Fibroblast of the aortic adventitia (primary cell): ENCODE results near the gene TMEM129. TPM values are rescaled to one million over a fixed set of nuclear protein-coding genes. Genes with fewer than 3 reads are reported as not detected.

ENCODE experiments used
- DNase-seq: peaks from one replicate; pipeline ENCODE4 v3.0.0-alpha.2; 2010; ENCODE audit warnings: low read depth
- H3K4me3 ChIP-seq: 2 replicates; pipeline ENCODE4 v1.5.1; 2011; ENCODE audit warnings: low read depth, mild to moderate bottlenecking, control low read depth, low read length, moderate library complexity
- total RNA-seq: library from RNA; depleted of rRNA; stranded (reverse); fragments of >200 nt; gene quantifications from 2 replicates; pipeline ENCODE4 v1.2.3, GENCODE V29; 2012; ENCODE audit warnings: low replicate concordance
- TF ChIP-seq, protein P1 (sequence below): IDR thresholded peaks from 2 replicates; pipeline ENCODE4 v1.5.1; 2011; ENCODE audit warnings: mild to moderate bottlenecking, low read length, control low read depth, inconsistent platforms; ENCODE audit not compliant: insufficient read depth

Gene TMEM129, protein sequence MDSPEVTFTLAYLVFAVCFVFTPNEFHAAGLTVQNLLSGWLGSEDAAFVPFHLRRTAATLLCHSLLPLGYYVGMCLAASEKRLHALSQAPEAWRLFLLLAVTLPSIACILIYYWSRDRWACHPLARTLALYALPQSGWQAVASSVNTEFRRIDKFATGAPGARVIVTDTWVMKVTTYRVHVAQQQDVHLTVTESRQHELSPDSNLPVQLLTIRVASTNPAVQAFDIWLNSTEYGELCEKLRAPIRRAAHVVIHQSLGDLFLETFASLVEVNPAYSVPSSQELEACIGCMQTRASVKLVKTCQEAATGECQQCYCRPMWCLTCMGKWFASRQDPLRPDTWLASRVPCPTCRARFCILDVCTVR
- 16.6 and 25.6 TPM in 2 replicates for total RNA-seq

DNA sequence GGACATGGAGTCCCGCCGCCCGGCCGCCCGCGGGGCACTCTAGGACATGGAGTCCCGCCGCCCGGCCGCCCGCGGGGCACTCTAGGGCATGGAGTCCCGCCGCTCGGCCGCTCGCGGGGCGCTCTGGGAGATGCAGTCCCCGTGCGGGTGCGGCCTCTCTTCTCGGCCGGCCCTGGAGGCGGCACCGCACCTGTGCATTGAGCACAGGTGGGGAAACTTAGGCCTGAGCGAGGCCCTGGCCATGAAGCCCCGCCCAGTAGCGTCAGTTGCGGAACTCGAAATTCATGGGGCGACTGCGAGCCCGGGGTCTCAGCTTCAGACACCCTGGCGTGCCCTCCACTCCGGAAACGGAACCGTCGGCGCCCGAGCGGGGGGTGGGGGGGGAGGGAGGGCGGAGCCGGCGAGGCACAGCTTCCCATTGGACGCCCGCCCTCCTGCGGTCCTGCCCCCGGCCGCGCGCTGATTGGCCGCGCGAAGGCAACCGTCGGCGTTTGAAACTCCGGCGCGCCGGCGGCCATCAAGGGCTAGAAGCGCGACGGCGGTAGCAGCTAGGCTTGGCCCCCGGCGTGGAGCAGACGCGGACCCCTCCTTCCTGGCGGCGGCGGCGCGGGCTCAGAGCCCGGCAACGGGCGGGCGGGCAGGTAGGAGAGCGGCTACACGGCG lies at the start of gene TMEM129, which contains the start of gene TACC3:
TMEM129 (minus strand) TSS at position 321 of the 663 bp plus-strand sequence. CDS start 486 bp downstream, outside the sequence.
TACC3 (plus strand) TSS at position 519 of the 663 bp plus-strand sequence. CDS start 1,901 bp downstream, outside the sequence.
- DNase-seq: peak; percentile 89
- H3K4me3 ChIP-seq: peak within 1 kb of the TSS; percentile 88
- TF ChIP-seq, protein P1, sequence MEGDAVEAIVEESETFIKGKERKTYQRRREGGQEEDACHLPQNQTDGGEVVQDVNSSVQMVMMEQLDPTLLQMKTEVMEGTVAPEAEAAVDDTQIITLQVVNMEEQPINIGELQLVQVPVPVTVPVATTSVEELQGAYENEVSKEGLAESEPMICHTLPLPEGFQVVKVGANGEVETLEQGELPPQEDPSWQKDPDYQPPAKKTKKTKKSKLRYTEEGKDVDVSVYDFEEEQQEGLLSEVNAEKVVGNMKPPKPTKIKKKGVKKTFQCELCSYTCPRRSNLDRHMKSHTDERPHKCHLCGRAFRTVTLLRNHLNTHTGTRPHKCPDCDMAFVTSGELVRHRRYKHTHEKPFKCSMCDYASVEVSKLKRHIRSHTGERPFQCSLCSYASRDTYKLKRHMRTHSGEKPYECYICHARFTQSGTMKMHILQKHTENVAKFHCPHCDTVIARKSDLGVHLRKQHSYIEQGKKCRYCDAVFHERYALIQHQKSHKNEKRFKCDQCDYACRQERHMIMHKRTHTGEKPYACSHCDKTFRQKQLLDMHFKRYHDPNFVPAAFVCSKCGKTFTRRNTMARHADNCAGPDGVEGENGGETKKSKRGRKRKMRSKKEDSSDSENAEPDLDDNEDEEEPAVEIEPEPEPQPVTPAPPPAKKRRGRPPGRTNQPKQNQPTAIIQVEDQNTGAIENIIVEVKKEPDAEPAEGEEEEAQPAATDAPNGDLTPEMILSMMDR: no peak

DNA sequence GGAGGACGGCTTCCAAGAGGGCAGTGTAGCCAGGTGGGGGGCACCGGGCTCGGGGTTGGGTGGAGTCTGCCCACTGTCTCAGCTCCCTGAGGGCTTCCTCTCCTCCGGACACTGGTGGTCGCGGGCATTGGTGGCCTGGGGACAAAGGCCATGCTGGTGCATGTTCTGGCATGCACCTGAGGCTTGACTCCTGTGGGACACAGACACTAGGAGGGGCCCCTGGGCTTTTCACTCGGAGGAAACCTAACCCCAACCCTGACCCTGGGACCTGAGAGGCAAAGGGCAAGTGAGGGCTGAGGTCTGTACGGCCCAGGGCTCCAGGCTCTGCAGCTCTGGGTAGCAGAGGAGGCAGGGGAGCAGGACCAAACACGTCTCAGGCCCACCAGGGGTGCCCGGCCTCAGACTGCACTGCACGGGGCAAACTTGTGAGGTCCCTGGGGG lies 49.7 kb upstream of the TMEM129 start:
- TF ChIP-seq, protein P1: no peak
- no peak overlapping the region for H3K4me3 ChIP-seq
- DNase-seq: no peak

DNA sequence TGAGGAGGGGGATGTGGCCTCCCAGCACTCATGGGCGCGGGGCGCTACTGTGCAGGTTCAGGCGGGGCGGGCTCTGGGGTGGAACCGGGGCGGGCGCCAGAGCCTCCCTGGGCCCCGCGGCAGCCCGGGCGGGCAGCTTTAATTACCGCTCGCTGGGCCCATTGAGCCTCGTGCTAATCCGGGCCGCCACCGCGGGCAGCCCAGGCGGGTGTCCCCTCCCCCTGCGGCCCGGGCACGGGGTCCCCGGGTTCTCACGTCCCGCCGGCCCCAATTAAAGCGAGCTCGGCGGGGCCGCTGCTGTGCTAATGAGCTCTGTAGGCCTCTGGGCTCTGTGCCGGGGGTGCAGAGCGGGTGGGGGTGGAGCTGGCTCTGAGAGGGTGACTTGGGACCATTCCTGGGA lies 49.1 kb upstream of the TMEM129 start:
- TF ChIP-seq, protein P1: no peak
- DNase-seq: no peak

DNA sequence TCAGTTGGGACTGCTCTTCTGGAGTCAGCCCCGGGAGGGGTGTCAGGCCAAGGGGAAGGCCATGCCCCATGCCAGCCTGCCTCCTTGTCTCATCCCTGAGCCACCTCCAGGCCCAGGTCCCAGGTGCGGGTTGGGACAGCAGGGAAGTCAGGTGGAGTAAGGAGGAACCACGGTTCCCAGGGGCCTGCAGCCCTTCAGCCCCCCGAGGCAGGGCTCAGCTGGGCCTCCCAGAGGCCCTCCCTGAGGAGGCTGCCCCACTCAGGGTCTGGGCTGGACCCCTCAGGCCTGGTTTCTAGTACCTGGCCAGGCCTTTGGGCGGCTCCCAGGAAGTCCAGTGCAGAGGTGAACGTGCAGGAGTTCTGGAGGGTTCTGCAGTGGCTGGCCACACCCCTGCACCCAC lies 48.6 kb upstream of the TMEM129 start:
- no peak for DNase-seq
- TF ChIP-seq, protein P1: no peak
- H3K4me3 ChIP-seq: no peak overlapping the region

More for the DNA sequence above, 49.1 kb upstream of the TMEM129 start:
- H3K4me3 ChIP-seq: no peak overlapping the region

DNA sequence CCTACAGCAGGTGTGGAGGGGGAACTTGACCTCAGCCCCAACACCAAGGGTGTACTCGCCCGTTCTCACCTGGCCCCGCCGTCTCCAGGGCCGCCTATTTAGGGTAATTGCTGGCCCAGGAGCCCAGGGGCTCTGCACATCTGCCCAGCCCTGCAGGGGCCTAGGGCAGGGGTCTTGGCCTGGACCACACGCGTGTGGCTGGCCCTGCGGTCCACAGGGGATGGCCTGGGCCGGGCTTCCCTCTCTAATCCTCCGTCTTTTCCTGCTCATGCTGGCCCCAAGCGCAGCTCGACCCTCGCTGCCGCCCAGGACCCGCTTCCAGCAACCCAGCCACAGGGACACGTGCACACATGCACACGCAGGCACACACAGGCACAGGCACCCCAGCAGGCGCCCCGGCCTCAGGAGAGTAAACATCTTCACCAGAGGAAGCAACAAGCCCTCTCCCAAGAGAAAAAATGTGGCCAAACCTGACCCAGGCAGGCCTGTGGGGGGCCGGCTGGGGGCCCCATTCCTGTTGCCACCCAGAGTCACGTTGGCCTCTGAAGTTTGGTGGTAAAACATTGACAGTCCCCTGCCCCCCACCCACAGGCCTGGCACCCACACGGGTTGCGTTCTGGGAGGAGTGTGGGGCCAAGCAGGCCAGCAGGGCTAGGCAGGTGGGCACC lies 47.4 kb upstream of the TMEM129 start:
- H3K4me3 ChIP-seq: no peak overlapping the region
- TF ChIP-seq, protein P1: no peak
- no peak for DNase-seq

DNA sequence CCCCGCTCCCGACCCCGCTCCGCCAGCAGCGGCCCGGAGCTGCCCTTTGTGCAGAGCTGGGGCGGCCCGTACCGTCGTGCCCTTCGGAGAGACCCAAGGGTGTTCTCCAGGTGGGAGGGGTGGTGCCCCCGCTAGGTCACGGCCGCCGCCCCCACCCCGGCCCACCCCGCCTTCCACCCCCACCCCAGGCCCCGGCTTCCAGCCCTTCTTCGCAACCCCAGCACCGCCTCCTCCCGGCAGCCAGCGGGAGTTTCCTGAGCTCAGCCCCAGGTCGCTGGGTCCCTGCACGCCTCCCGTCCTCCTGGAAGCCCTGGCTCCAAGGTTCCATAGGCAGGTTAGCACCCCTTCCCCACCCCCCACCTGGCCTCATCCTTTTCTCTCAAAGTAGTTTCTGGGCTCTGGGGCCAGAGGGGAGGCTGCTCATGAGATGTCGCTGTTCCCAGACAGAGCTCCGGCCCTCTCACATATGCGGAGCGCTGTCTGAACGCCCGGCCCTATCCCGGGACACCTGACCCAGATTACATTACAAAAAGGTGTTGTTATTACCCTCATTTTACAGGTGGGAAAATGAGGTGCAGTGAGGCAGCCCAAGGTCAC lies 46.7 kb upstream of the TMEM129 start:
- peak; percentile 14 for DNase-seq
- peak overlapping the region; percentile 46 for H3K4me3 ChIP-seq
- TF ChIP-seq, protein P1: peak; percentile 58
